ENCODE data around the gene CD27.

Gene CD27

GRCh38 chr12:6461401-6462233 lies 16.9 kb downstream of the CD27 start:
- no peak for TF ChIP-seq CTCF (IDR thresholded peaks at IDR 0.05; ENCODE audit: low read depth, low read length, missing control alignments)
- DNase-seq (ENCODE audit: low read depth) = no peak
- no peak overlapping the region for H3K4me3 ChIP-seq (ENCODE audit: low read depth, low read length)
- in situ Hi-C loops (cut with HindIII; ENCODE audit: low sequenced_read_pairs) = loop anchor here (10.0 kb wide), 1 partner anchor 67 kb away; no protein-coding TSS in a partner anchor

- no peak overlapping the region for H3K4me3 ChIP-seq (ENCODE audit: low read depth, low read length)
- in situ Hi-C loops (cut with HindIII; ENCODE audit: low sequenced_read_pairs) = loop anchor here (10.0 kb wide), 1 partner anchor 68 kb away; no protein-coding TSS in a partner anchor
- TF ChIP-seq CTCF (IDR thresholded peaks at IDR 0.05; ENCODE audit: low read depth, low read length, missing control alignments) = no peak
- DNase-seq (ENCODE audit: low read depth) = no peak
Observed at GRCh38 chr12:6462234-6462995, 17.7 kb downstream of the CD27 start.

- in situ Hi-C loops (cut with HindIII; ENCODE audit: low sequenced_read_pairs) = loop anchor here (10.0 kb wide), 1 partner anchor 68 kb away; no protein-coding TSS in a partner anchor
- no peak for TF ChIP-seq CTCF (IDR thresholded peaks at IDR 0.05; ENCODE audit: low read depth, low read length, missing control alignments)
- H3K4me3 ChIP-seq (ENCODE audit: low read depth, low read length) = no peak overlapping the region
Observed at GRCh38 chr12:6463216-6463615, 18.5 kb downstream of the CD27 start.

GRCh38 chr12:6463858-6464257 lies 19.1 kb downstream of the CD27 start:
- no peak for DNase-seq (ENCODE audit: low read depth)
- TF ChIP-seq CTCF (IDR thresholded peaks at IDR 0.05; ENCODE audit: low read depth, low read length, missing control alignments) = no peak
- in situ Hi-C loops (cut with HindIII; ENCODE audit: low sequenced_read_pairs) = loop anchor here (10.0 kb wide), 1 partner anchor 69 kb away; no protein-coding TSS in a partner anchor
- no peak overlapping the region for H3K4me3 ChIP-seq (ENCODE audit: low read depth, low read length)

More at GRCh38 chr12:6463216-6463615, 18.5 kb downstream of the CD27 start:
- DNase-seq (ENCODE audit: low read depth) = no peak

GRCh38 chr12:6464531-6464930 lies 19.8 kb downstream of the CD27 start:
- in situ Hi-C loops (cut with HindIII; ENCODE audit: low sequenced_read_pairs) = loop anchor here (10.0 kb wide), 1 partner anchor 70 kb away; no protein-coding TSS in a partner anchor
- H3K4me3 ChIP-seq (ENCODE audit: low read depth, low read length) = no peak overlapping the region
- TF ChIP-seq CTCF (IDR thresholded peaks at IDR 0.05; ENCODE audit: low read depth, low read length, missing control alignments) = no peak
- DNase-seq (ENCODE audit: low read depth) = no peak

- no peak overlapping the region for H3K4me3 ChIP-seq (ENCODE audit: low read depth, low read length)
- peak; percentile 95 for TF ChIP-seq CTCF (IDR thresholded peaks at IDR 0.05; ENCODE audit: low read depth, low read length, missing control alignments)
- DNase-seq (ENCODE audit: low read depth) = peak; percentile 66
- in situ Hi-C loops (cut with HindIII; ENCODE audit: low sequenced_read_pairs) = loop anchor here (10.0 kb wide), 1 partner anchor 71 kb away; no protein-coding TSS in a partner anchor
Observed at GRCh38 chr12:6465467-6466183, 20.9 kb downstream of the CD27 start.
